Measurements from ENCODE around the gene ADISSP. TPM values are rescaled to one million over a fixed set of nuclear protein-coding genes. Genes with fewer than 3 reads are reported as not detected.

The ADISSP gene
- total and polyA plus RNA-seq, 7 experiments from 2014 or later, result 14.0 to 27.4 (median 20.7) TPM

- Mint-ChIP-seq H3K27ac (peak overlapping the region; percentile 74 to 100 (median 97)), H3K9me3 (no peaks in the 10 kb centered on the region), H3K4me1 (peaks cover 41 to 69% (median 56%) of the 10 kb centered on the region in 7 donors), H3K27me3 (no peaks in the 10 kb centered on the region), H3K4me3 (peak overlapping the region; percentile 90 to 99 (median 98)), H3K36me3 (peaks cover 12 to 58% (median 38%) of the 10 kb centered on the region in 5 donors)
- H3K4me1 ChIP-seq (ENCODE audit: control insufficient read depth in 2 of 2, insufficient read depth in 2 of 2, low read length in 2 of 2), result peaks cover 36 to 52% of the 10 kb centered on the region in 2 donors
- no peaks in the 10 kb centered on the region for H3K9me3 ChIP-seq (ENCODE audit: control insufficient read depth in 2 of 3, low read length in 3 of 3)
- ATAC-seq, result no peak
- intact Hi-C loops (cut with micrococcal nuclease), result loop anchor here in 1 of 2 donors (5.0 kb wide), 1 partner anchor 1328 kb away; the partner anchor contains the start of gene CDS2
- no peak for DNase-seq
- peak overlapping the region; percentile 78 for H3K27ac ChIP-seq (ENCODE audit: low read depth, low read length)
- CTCF ChIA-PET, result interaction anchor here (1.2 to 4.7 kb wide), 3 partner anchors 10 to 21 kb away, joined by 6 to 45 read pairs (median 12); partner anchors contain the start of gene AP5S1
- no peaks in the 10 kb centered on the region for H3K27me3 ChIP-seq (ENCODE audit: control insufficient read depth in 2 of 2, insufficient read depth in 2 of 2, low read length in 2 of 2)
- POLR2A ChIA-PET, result interaction anchor here (0.7 to 2.2 kb wide), 3 partner anchors 31 to 240 kb away, joined by 3 to 12 read pairs (median 3); partner anchors contain the start of gene ADISSP
- H3K4me3 ChIP-seq (ENCODE audit: low read length), result peak overlapping the region; percentile 90
- H3K36me3 ChIP-seq (ENCODE audit: control insufficient read depth in 2 of 3, insufficient read depth in 3 of 3, low read length in 3 of 3), result peaks cover 31 to 58% (median 37%) of the 10 kb centered on the region in 3 experiments
Measured at GRCh38 chr20:3798908-3799248, 31.3 kb upstream of the ADISSP start.

- no peaks in the 10 kb centered on the region for H3K27me3 ChIP-seq (ENCODE audit: control insufficient read depth in 2 of 2, insufficient read depth in 2 of 2, low read length in 2 of 2)
- Mint-ChIP-seq H3K27me3 (no peaks in the 10 kb centered on the region), H3K4me1 (peaks cover 35 to 64% (median 51%) of the 10 kb centered on the region in 7 donors), H3K36me3 (peaks cover 12 to 53% (median 33%) of the 10 kb centered on the region in 5 donors), H3K9me3 (no peaks in the 10 kb centered on the region), H3K4me3 (peak overlapping the region; percentile 90 to 99 (median 98)), H3K27ac (peak overlapping the region; percentile 74 to 100 (median 97))
- ATAC-seq, result no peak
- H3K4me1 ChIP-seq (ENCODE audit: control insufficient read depth in 2 of 2, insufficient read depth in 2 of 2, low read length in 2 of 2), result peaks cover 36 to 52% of the 10 kb centered on the region in 2 donors
- CTCF ChIA-PET, result interaction anchor here (2.0 to 4.7 kb wide), 2 partner anchors 14 to 22 kb away, joined by 12 to 45 read pairs; partner anchors contain the start of gene AP5S1
- no peak for DNase-seq
- intact Hi-C loops (cut with micrococcal nuclease), result loop anchor here in 1 of 2 donors (5.0 kb wide), 1 partner anchor 1329 kb away; the partner anchor contains the start of gene CDS2
- H3K9me3 ChIP-seq (ENCODE audit: control insufficient read depth in 2 of 3, low read length in 3 of 3), result no peaks in the 10 kb centered on the region
- peak overlapping the region; percentile 78 for H3K27ac ChIP-seq (ENCODE audit: low read depth, low read length)
- H3K4me3 ChIP-seq (ENCODE audit: low read length), result peak overlapping the region; percentile 90
- POLR2A ChIA-PET, result interaction anchor here (1.0 kb wide), 1 partner anchor 31 kb away, joined by 4 read pairs; the partner anchor contains the start of gene ADISSP
- H3K36me3 ChIP-seq (ENCODE audit: control insufficient read depth in 2 of 3, insufficient read depth in 3 of 3, low read length in 3 of 3), result peaks cover 25 to 53% (median 32%) of the 10 kb centered on the region in 3 experiments
Measured at GRCh38 chr20:3798373-3798768, 30.8 kb upstream of the ADISSP start.

- Histone ChIP-seq H3K4me1 (ENCODE audit: control insufficient read depth in 2 of 2, insufficient read depth in 2 of 2, low read length in 2 of 2) (peaks cover 36 to 52% of the 10 kb centered on the region in 2 donors), H3K4me3 (ENCODE audit: low read length) (peak overlapping the region; percentile 90), H3K27me3 (ENCODE audit: control insufficient read depth in 2 of 2, insufficient read depth in 2 of 2, low read length in 2 of 2) (no peaks in the 10 kb centered on the region), H3K36me3 (ENCODE audit: control insufficient read depth in 2 of 3, insufficient read depth in 3 of 3, low read length in 3 of 3) (peaks cover 20 to 47% (median 26%) of the 10 kb centered on the region in 3 experiments), H3K9me3 (ENCODE audit: control insufficient read depth in 2 of 3, low read length in 3 of 3) (no peaks in the 10 kb centered on the region), H3K27ac (ENCODE audit: low read depth, low read length) (peak overlapping the region; percentile 78)
- no peaks in the 10 kb centered on the region for H3K9me3 Mint-ChIP-seq
- ATAC-seq (no peak), DNase-seq (peak in 2 of 9 donors; percentile 32 to 59)
- H3K4me3 Mint-ChIP-seq, result peak overlapping the region; percentile 90 to 99 (median 98)
- H3K27ac Mint-ChIP-seq, result peak overlapping the region; percentile 74 to 100 (median 97)
- ChIA-PET CTCF (interaction anchor here (2.0 to 4.7 kb wide), 3 partner anchors 15 to 22 kb away, joined by 12 to 45 read pairs (median 17); partner anchors contain the start of gene AP5S1), POLR2A (interaction anchor here (0.6 to 3.5 kb wide), 3 partner anchors 18 to 34 kb away, joined by 3 to 134 read pairs (median 4); partner anchors contain the start of genes ADISSP and AP5S1)
- intact Hi-C loops (cut with micrococcal nuclease), result loop anchor here (2.0 to 5.0 kb wide), 3 partner anchors 17 to 1330 kb away; partner anchors contain the start of genes CDS2 (in 1 of the 2), PANK2 (in 1 of the 2) and SPEF1 (in 1 of the 2)
- peaks cover 34 to 60% (median 47%) of the 10 kb centered on the region in 7 donors for H3K4me1 Mint-ChIP-seq
- H3K27me3 Mint-ChIP-seq, result no peaks in the 10 kb centered on the region
- peaks cover 9 to 49% (median 28%) of the 10 kb centered on the region in 5 donors for H3K36me3 Mint-ChIP-seq
Measured at GRCh38 chr20:3797592-3798372, 30.2 kb upstream of the ADISSP start.

- ATAC-seq, result no peak
- intact Hi-C loops (cut with micrococcal nuclease), result loop anchor here (2.0 to 5.0 kb wide), 3 partner anchors 16 to 1330 kb away; partner anchors contain the start of genes CDS2 (in 1 of the 2), PANK2 (in 1 of the 2) and SPEF1 (in 1 of the 2)
- no peaks in the 10 kb centered on the region for H3K9me3 ChIP-seq (ENCODE audit: control insufficient read depth in 2 of 3, low read length in 3 of 3)
- H3K27ac ChIP-seq (ENCODE audit: low read depth, low read length), result peak overlapping the region; percentile 78
- no peak for DNase-seq
- ChIA-PET POLR2A (interaction anchor here (0.6 to 3.5 kb wide), 2 partner anchors 18 to 35 kb away, joined by 3 to 134 read pairs; partner anchors contain the start of gene AP5S1), CTCF (interaction anchor here (3.5 kb wide), 1 partner anchor 22 kb away, joined by 17 read pairs; the partner anchor contains the start of gene AP5S1)
- peak overlapping the region; percentile 74 to 100 (median 97) for H3K27ac Mint-ChIP-seq
- no peaks in the 10 kb centered on the region for H3K27me3 ChIP-seq (ENCODE audit: control insufficient read depth in 2 of 2, insufficient read depth in 2 of 2, low read length in 2 of 2)
- H3K36me3 Mint-ChIP-seq, result peaks cover 5 to 44% (median 22%) of the 10 kb centered on the region in 5 donors
- peak overlapping the region; percentile 90 to 99 (median 98) for H3K4me3 Mint-ChIP-seq
- no peaks in the 10 kb centered on the region for H3K9me3 Mint-ChIP-seq
- H3K4me1 ChIP-seq (ENCODE audit: control insufficient read depth in 2 of 2, insufficient read depth in 2 of 2, low read length in 2 of 2), result peaks cover 36 to 52% of the 10 kb centered on the region in 2 donors
- no peaks in the 10 kb centered on the region for H3K27me3 Mint-ChIP-seq
- H3K4me1 Mint-ChIP-seq, result peaks cover 29 to 54% (median 42%) of the 10 kb centered on the region in 7 donors
- peak overlapping the region; percentile 90 for H3K4me3 ChIP-seq (ENCODE audit: low read length)
- H3K36me3 ChIP-seq (ENCODE audit: control insufficient read depth in 2 of 3, insufficient read depth in 3 of 3, low read length in 3 of 3), result peaks cover 14 to 41% (median 20%) of the 10 kb centered on the region in 3 experiments
Measured at GRCh38 chr20:3797226-3797545, 29.6 kb upstream of the ADISSP start.

- Histone ChIP-seq H3K9me3 (ENCODE audit: control insufficient read depth in 2 of 3, low read length in 3 of 3) (no peaks in the 10 kb centered on the region), H3K4me1 (ENCODE audit: control insufficient read depth in 2 of 2, insufficient read depth in 2 of 2, low read length in 2 of 2) (peaks cover 36 to 48% of the 10 kb centered on the region in 2 donors), H3K4me3 (ENCODE audit: low read length) (peak overlapping the region; percentile 90), H3K36me3 (ENCODE audit: control insufficient read depth in 2 of 3, insufficient read depth in 3 of 3, low read length in 3 of 3) (peaks cover 9 to 36% (median 15%) of the 10 kb centered on the region in 3 experiments), H3K27ac (ENCODE audit: low read depth, low read length) (peak overlapping the region; percentile 78), H3K27me3 (ENCODE audit: control insufficient read depth in 2 of 2, insufficient read depth in 2 of 2, low read length in 2 of 2) (no peaks in the 10 kb centered on the region)
- H3K9me3 Mint-ChIP-seq, result no peaks in the 10 kb centered on the region
- H3K4me1 Mint-ChIP-seq, result peaks cover 29 to 48% (median 42%) of the 10 kb centered on the region in 7 donors
- ChIA-PET CTCF (interaction anchor here (0.8 to 3.5 kb wide), 5 partner anchors 10 to 25 kb away, joined by 3 to 17 read pairs (median 4); partner anchors contain the start of genes AP5S1 and CENPB), POLR2A (interaction anchor here (0.6 to 3.5 kb wide), 7 partner anchors 10 to 36 kb away, joined by 3 to 134 read pairs (median 5); partner anchors contain the start of genes ADISSP, AP5S1 and CENPB)
- H3K27ac Mint-ChIP-seq, result peak overlapping the region; percentile 28 to 99 (median 97)
- H3K27me3 Mint-ChIP-seq, result no peaks in the 10 kb centered on the region
- H3K36me3 Mint-ChIP-seq, result peaks cover 5 to 44% (median 22%) of the 10 kb centered on the region in 5 donors
- H3K4me3 Mint-ChIP-seq, result peak overlapping the region; percentile 90 to 99 (median 98)
- intact Hi-C loops (cut with micrococcal nuclease), result loop anchor here (1.0 to 5.0 kb wide), 10 partner anchors 9 to 1331 kb away; partner anchors contain the start of genes PANK2 (in 2 of the 2), ADISSP (in 1 of the 2), AP5S1 (in 1 of the 2) and CDS2 (in 1 of the 2)
- DNase-seq (no peak), ATAC-seq (no peak)
Measured at GRCh38 chr20:3796477-3797225, 29.1 kb upstream of the ADISSP start.
